Measurements from ENCODE around the gene TULP4. TPM values are rescaled to one million over a fixed set of nuclear protein-coding genes. Genes with fewer than 3 reads are reported as not detected.
A peak's percentile ranks its signal among the peaks of the same experiment; 100 is the strongest.

TULP4 gene
- polyA plus RNA-seq, 2 of the 4 experiments (the other 2 are of a cell fraction), result 5.0 to 10.6 TPM

- TF ChIP-seq ESRRA (IDR thresholded peaks at IDR 0.05; ENCODE audit: borderline replicate concordance, low read length), result no peak
- TF ChIP-seq MAFK (IDR thresholded peaks at IDR 0.05; ENCODE audit: partially characterized antibody), result no peak
- TF ChIP-seq BCL3 (IDR thresholded peaks at IDR 0.05), result no peak
- TF ChIP-seq RCOR1 (IDR thresholded peaks at IDR 0.05; ENCODE audit: low read depth, low read length), result no peak
- TF ChIP-seq MYC (IDR thresholded peaks at IDR 0.05; ENCODE audit: borderline replicate concordance, low read length), result no peak
- no peak for TF ChIP-seq RAD21 (conservative IDR thresholded peaks at IDR 0.05 in 1 of 2, IDR thresholded peaks at IDR 0.05 in 1 of 2)
- no peak for TF ChIP-seq HOXA7 (CRISPR knock-in tag; IDR thresholded peaks at IDR 0.05)
- TF ChIP-seq SMC3 (IDR thresholded peaks at IDR 0.05), result no peak
- no peak for TF ChIP-seq TP53 (CRISPR knock-in tag; IDR thresholded peaks at IDR 0.05)
- no peak for TF ChIP-seq EP300 (IDR thresholded peaks at IDR 0.05)
- TF ChIP-seq HDAC2 (IDR thresholded peaks at IDR 0.05), result no peak
- no peak for TF ChIP-seq JUNB (IDR thresholded peaks at IDR 0.05)
Measured at GRCh38 chr6:158303210-158303731, 9.0 kb upstream of the TULP4 start (continued).

- ATAC-seq (no peak), DNase-seq (ENCODE audit: low read depth in 1 of 2, low spot score in 1 of 2) (no peak), FAIRE-seq (no peak)
- H3K9me3 ChIP-seq, result no peaks in the 10 kb centered on the region
- no peak overlapping the region for H3K4me2 ChIP-seq
- no peaks in the 10 kb centered on the region for H3K4me1 ChIP-seq
- no peak overlapping the region for H3K27ac ChIP-seq
- TF ChIP-seq MAFK (IDR thresholded peaks at IDR 0.05; ENCODE audit: partially characterized antibody) (peak; percentile 38), EHF (CRISPR knock-in tag; IDR thresholded peaks at IDR 0.05) (no peak), KDM5A (IDR thresholded peaks at IDR 0.05) (no peak), REST (IDR thresholded peaks at IDR 0.05) (no peak)
- CTCF ChIA-PET, result interaction anchor here (0.8 to 1.0 kb wide), 2 partner anchors 83 to 301 kb away, joined by 3 to 5 read pairs; no protein-coding TSS in a partner anchor
- POLR2A ChIA-PET, result no interaction called here
- H3K4me3 ChIP-seq, result no peak overlapping the region
Measured at GRCh38 chr6:158304254-158304653, 8.0 kb upstream of the TULP4 start.

- no peak overlapping the region for H3K4me2 ChIP-seq
- no peaks in the 10 kb centered on the region for H3K4me1 ChIP-seq
- no peaks in the 10 kb centered on the region for H3K9me3 ChIP-seq
- WGBS (ENCODE audit: missing lambda C conversion rate), result 90% methylated on average over 1 of the region's 5 CpGs
- ATAC-seq (no peak), FAIRE-seq (no peak), DNase-seq (ENCODE audit: low read depth in 1 of 2, low spot score in 1 of 2) (no peak)
- no peak overlapping the region for H3K4me3 ChIP-seq
- ChIA-PET CTCF (no interaction called here), POLR2A (no interaction called here)
- H3K27ac ChIP-seq, result no peak overlapping the region
- no peak for TF ChIP-seq HES2 (IDR thresholded peaks at IDR 0.05)
- TF ChIP-seq NR3C1 (IDR thresholded peaks at IDR 0.05), result no peak
- no peak for TF ChIP-seq RCOR1 (IDR thresholded peaks at IDR 0.05; ENCODE audit: low read depth, low read length)
- no peak for TF ChIP-seq PHF8 (IDR thresholded peaks at IDR 0.05; ENCODE audit: borderline replicate concordance, low read depth)
- TF ChIP-seq SREBF2 (IDR thresholded peaks at IDR 0.05), result no peak
- TF ChIP-seq EP300 (IDR thresholded peaks at IDR 0.05), result no peak
Measured at GRCh38 chr6:158309814-158310213, 2.5 kb upstream of the TULP4 start.
